G401.6 (cell line): Measurements from ENCODE around the gene DCST1.

Source experiments
- FAIRE-seq: peaks from 2 replicates; lab custom pipeline; 2012; peaks lifted over from hg19 to GRCh38; lab: Jason Lieb, UNC

The DCST1 gene

DNA sequence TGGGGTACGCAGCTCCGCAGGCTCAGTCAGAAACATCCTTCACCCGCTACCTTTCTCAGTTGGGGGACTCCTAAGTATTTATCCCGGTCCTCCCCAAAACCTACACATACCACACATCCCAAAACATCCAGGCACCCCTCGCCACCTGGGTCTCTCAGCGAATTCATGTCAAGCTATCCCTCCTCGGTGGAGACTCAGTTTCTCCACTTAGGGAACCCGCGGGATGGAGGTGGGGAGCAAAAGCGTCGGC, 32.3 kb upstream of the DCST1 start:
- no peak for FAIRE-seq

DNA sequence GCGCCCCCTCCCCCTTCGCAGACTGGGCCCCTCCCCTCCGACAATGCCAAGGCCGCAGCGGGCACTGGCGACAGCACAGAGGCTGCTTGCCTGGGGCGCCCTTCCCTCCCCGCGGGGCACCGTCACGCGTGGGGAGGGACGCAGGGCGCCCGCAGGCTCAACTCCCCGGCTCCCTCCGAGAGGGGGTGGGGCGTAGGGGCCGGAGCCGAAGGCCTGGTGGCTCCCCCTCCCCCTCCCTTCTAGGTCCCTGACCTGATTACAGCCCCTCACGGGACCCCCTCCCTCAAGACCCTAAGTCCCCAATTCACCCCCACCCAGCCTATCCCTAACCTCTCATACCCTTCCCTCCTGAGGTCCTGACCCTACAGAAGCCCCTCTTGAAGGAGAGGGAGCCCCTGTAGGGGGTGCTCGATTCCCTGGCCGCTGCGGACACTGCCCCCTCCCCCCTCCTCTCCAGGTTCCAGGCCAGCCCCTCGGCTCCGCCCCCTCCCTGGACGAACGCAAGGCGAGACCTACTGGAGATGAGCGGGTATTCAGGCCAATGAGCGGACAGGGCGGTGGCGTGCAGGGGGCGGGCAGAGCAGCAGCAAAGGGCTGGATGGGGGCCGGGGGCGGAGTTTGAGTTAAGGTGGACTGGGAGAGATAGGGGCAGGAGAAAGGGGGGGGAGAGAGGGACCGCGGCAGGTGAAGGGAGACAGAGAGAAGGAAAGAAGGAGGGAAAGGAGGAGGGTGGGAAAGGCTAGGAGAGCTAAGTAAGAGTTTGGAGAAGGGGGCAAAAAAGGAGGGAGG, 31.8 kb upstream of the DCST1 start:
- peak; percentile 90 for FAIRE-seq

DNA sequence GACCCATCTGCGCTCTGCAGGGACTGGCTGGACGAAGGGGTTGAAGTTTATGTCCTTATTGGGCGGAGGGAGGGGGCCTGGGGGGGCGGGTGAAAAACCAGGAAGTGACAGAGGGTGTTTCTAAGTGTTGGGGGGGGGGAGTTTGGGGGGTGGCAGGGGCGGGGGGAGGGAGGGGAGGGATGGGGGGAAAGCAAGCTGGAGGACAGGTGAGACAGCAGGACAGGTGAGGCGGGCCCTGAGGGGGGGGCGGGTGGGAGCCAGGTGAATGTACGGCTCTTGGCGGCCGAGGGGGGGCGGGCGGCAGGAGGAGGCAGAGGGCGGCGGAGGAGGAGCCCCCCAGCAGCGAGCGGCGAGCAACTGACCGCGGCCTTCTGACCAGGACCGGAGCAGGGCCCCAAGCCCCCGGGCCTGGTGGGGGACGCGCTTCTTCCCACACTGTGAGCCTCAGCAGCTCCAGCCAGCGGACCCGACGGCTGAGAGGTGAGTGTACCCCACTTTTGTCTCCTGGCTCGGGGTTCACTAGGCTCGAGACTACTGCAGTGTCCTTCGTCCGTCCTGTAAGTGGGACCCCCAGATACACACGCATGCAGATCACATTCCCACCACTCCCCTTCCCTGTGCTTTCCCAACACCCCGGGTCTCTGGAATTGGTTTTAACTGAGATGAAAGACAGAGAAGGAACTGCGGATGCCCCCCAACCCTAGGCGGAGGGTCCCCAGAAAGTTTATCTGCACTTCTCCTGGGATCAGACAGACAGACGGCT, 31.0 kb upstream of the DCST1 start, which contains the start of gene ZBTB7B:
TSS of gene ZBTB7B (plus strand) at position 339 of the 763 bp plus-strand sequence. CDS start 11,859 bp downstream, outside the sequence.
- FAIRE-seq: no peak

DNA sequence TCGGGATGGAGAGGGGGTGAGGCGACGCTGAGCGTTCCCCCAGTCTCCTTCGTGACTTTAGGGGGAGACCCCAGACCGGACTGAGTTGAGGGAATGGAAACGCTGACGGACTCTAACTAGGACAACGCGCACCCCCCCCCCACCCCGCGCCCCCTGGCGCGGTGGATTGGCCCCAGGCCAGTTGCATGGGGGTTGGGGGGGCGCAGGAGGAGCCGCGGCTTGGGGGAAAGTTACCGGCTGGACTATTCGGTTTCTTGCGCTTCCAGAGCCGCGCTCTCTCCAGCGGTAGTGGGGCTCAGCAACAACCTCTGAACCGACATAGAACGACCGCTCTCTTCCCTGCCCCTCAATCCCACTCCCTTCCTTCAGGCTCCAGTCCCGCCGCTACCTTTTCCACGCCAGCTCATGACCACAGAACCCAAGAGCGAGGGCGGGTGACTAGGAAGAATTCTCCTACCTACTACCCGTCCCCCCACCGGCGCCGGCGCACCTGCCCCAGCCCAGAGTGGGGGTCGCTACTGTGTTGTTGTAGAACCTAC, 30.3 kb upstream of the DCST1 start:
- FAIRE-seq: no peak

DNA sequence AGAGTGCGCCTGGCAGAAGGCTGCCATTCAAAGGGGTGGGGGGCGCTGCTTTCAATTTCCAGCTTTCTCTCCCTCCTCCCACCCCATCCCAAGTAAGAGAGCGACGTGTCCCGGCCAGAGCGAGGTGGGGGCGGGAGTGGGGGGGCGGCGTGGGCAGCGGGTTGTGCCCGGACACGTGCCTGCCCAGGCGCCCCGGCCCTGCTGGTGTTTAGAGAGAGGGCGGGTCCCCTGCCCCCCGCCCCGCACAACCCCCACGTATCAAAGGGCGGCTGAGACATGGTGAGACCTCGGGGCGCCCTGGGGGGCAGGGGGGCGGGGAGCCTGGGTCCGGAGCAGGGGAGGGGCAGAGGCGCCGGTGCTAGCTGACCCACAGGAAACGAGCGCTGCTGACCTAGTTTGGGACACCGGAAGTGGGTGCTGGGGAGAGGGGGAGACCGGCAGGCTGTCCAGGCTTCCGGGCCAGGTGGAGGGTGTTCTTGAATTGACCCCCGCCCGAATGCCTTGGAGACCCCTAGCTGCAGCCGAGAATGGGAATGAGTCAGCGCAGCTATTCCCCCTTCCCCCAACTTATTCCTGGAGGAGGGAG, 29.8 kb upstream of the DCST1 start:
- no peak for FAIRE-seq

DNA sequence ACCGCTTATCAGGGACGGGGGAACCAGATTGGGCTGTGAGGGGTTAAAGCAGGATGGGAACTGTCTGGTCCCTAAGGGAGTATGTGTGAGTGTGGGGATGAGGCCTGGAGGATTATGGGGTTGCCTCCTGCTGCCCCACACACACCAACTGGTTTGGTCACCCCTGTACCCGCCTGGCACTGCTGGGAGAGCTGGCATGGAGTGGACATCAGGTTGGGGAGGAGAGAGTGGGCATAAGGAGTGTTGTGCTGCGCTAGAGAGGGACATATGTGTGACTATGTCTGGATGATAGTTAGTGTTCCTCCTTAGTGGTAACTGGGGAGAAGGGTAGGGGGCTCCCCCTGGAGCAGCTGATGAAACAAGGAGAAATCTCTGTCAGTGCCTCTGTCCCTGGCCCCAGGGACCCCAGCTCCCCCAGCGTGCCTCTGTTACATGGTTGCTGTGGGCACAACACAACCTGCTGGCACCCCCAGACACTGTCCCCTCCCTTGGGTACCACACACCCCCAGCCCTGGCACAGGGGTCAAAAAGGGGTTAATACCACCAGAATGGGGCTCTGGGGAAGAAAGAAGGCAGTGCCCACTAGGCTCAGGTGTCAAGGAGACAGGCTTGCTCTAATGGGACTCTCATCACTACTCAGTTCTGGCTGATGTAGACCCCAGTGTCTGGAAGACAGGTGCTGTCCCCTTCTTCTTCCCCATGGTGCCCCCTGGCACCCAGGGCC, 29.1 kb upstream of the DCST1 start:
- no peak for FAIRE-seq

DNA sequence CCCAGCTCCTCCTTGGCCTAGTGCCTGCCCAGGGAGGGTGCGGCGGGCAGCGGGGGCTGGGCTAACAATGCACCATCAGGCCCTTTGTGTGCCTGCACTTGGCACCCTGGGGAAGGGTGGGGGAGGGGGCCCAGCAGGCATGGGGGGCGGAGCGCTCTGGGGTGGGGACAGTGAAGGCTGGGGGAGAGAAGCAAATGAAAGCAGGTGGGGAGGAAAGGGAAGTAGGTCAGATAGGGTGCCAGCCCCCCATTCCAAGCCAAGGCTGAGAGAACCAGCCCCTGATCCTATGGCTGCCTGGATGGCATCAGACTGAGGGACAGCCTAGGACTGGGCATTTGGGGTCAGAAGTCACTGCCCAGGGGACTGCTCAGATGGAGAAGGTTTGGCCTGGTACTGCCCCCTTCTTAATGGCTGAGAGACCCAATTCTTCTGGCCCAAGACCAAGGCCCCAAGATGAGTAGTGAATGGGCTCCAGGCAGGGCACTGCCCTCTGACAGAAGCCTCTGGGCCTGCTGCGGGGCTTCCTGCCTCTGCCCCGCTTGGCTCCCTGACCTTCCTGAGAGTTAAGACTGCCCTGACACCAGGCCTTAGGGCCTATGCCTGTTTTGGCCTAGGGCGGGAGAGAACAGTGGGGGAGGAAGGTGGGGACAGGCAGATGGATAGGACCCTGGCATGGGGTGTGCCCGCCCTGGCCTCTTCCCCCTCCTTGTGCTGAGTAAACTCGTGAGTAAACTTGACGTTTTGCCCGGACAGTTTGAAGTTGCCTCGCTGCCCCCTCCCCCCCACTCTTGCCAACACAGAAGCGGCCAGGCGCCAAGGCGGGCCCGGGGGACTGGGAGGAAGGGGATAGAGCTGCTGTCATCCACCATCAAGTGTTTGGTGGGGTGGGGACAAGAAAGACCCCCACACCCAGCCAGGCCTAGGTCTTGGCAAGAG, 28.3 kb upstream of the DCST1 start:
- FAIRE-seq: no peak

DNA sequence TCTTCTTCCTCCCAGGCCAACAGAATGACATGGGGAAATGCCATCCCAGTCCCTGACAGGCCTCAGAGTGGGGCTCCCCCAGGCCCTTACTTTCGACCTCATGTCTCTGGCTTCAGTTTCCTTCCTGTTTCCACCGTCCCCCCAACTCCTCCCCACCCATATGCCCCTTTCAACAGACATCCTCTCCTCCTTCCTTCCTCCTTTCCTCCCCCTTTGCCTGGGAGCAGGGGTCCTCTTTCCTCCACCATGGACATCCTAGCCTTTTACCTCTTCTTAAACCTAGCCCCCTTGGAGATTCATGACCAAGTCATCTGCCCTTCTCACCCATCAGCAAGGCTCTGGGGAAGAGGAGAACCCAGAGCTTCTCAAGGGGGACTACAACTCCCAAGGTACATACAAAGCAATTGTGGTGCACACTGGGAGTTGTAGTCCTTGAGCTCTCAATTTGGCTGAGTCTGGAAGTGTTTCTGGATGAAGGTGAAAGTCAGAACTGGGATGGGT, 27.0 kb upstream of the DCST1 start:
- FAIRE-seq: peak; percentile 96

DNA sequence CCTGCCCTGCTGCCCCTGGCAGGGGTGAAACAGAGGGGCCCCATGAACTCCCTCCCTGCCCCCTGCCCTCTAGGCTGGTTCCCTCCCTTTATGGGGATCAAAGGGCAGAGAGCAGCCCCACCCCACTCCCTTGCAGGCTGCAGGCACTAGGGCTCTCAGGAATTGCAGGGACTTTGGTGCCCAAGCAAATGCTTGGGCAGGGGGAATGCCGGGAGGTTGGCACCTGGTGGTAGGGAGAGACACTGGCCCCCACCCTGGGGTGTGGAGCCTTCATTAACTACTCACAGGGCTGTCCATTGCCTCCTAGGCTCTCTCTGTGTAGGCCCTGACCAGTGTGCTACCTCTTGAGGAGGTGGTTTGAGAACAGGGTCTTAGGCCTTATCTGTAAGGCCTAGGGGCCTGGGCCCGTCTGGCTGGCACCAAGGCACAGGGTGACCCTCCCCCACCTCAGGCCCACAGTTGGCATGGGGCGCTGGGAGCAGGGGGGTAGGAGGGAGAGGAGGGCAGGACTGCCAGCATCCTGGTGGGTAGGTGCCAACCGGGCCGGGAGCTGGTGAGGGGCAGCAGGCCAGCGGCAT, 26.3 kb upstream of the DCST1 start:
- no peak for FAIRE-seq

DNA sequence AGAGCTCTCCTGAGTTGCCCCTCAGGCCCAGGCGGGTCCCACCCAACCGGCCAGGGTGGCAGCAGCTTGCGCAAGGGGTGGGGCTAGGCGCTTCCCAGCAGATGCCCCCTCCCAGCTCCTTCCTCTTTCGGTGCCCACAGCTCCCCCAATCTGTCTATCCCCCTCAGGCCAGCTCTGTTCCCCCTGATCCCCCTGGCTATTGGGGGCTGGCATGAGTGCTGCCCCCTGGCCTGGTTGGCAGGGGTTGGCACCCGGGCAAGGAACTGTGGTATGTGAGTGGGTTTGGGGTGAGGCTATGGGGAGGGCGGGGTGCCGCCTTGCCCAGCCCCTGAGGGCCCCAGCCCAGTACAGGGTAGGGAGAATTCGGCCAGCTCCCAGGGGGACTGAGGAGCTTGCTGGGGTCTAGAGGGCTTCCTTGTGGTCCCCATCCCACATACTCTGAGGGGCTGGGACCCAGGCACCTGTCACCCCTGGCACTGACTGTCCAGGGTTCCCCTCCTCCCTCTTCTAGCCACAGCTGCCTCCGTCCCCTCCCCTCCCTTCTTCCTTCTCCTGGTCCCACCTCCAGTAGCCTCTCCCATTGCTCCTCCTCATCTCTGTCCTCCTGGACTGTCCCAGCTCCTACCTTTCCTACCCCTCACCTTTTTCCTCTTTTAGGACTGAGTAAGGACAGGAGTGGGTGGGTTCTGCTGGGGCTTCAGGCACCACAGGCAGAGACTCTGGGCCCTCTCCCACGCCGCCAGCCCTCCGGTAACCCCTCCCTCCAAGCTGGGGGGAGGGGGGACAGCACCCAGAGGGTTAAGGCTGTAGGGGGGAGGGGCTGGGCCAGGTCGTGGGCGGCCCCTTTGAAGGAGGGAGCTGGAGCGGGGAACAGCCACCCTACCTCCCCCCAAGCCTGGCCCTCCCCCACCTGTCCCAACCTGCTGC, 25.3 kb upstream of the DCST1 start:
- no peak for FAIRE-seq

DNA sequence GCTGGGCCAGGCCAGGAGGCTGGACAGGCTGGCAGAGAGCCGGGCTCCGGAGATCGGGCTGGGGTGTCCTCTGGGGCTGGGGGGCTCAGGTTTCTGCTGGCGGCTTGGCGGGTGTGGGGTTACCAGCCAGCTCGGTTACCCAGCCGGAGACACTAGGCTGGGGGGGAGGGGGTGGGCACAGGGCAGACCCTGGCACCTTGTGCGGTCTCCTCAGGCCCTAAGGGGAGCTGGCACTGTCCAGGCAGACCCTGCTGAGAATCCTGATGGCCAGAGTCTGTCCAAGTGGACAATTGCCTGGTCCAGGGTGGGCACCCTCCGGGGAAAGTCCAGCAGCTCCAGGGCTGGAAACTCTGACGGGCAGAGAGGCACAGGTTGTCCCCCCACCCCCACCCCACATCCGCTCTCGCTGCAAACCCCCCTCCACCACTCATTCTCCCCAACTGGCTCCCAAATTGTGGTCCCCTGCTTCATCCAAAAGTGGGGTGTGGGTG, 24.4 kb upstream of the DCST1 start:
- FAIRE-seq: no peak

DNA sequence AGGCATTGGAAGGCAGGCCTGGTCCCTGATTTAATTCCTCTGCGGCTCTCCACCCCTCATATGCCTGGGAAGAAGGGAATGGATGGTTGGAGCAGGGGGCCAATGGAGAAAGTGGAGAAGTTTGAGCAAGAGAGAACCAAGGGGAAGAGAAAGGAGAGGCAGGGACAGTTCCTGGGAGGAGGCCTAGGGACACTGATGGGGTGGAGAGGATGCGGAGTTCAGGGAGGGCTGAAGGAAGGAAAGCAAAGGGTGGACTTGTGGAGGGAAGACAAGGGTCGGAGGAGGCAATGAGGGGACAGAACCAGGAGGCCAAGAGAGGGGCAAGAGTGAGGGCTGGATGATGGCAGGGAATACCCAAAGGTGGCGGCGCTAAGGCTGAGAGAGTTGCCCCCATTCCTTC, 23.9 kb upstream of the DCST1 start:
- FAIRE-seq: no peak

DNA sequence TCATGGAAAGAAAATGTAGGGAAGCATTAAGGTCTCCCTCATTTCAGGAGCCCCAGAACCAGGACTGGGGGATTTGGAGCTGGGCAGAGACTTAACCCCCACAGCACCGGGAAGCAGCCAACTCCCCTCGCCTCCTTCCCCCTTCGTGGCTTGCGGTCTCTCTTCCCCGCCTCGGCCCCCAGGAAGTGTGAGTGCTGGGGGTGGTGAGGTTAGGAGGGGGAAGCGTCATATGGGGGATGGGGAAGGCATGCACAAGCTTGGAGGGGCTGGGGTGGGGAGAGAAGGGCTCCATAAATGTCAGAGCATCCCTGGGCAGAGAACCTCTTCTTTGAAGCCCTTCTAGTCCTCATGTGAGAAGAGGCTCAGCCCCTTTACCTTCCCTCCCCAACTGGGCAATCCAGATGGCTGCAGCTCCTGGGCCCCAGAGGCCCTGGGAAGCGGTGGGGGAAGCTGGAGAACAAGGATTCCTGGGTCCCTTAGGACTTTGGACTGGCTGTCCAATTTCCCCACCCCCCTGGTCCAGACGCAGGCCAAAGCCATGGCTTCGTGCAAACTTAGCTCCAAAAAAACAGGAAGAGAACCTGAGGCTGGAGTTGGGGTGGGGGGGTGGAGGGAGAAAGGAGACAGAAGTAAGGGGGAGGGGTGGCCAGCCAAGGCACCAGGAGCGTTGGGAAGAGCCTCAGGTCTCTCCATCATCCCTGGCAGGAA, 23.3 kb upstream of the DCST1 start:
- FAIRE-seq: no peak

DNA sequence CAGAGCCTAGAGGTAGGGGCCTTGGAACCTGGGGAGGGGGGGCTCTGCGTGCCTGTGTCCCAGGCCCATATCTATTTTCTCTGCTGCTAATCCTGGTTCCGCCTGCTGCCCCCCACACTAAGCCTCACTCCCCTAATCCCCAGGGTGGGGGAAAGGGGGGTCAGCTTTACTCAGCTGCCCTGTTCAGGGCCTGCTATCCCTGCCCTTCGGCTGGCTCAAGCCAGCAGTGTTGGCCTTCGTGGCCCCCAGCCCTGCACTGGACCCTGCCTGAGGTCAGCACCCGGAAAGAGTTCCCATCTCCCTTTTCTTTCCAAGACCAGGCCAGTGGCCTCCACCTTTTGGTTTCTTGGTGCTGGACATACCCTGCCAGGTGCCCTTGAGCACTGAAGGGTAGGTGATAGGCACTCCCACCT, 22.6 kb upstream of the DCST1 start:
- FAIRE-seq: no peak

DNA sequence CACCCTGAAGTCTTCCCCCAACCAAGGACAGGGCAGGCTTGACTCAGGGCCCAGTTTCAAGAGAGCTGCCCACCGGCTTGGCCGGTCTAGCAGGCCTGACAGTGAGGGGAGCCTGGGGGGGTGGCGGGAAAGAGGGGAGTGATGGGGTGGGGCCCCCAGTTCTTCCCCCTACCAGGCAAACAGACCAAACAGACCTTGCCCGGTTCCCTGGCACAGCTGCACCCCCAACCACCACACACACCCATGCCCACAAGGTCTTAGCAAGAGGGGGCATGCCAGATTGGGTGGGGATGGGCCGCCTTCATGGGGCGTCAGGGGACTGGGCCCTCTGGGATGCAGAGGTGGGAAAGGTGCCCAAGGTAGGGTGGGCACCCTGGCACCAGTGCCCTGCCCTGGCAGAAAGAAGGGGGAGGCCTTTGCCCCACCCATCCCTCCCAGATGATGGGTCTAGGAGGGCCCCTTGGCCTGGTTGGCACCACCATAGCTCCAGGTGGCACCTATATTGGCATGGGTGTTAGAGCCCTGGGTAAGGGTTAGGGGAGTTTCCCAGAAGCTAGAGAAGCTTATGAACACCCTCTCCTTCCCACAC, 22.1 kb upstream of the DCST1 start:
- no peak for FAIRE-seq

DNA sequence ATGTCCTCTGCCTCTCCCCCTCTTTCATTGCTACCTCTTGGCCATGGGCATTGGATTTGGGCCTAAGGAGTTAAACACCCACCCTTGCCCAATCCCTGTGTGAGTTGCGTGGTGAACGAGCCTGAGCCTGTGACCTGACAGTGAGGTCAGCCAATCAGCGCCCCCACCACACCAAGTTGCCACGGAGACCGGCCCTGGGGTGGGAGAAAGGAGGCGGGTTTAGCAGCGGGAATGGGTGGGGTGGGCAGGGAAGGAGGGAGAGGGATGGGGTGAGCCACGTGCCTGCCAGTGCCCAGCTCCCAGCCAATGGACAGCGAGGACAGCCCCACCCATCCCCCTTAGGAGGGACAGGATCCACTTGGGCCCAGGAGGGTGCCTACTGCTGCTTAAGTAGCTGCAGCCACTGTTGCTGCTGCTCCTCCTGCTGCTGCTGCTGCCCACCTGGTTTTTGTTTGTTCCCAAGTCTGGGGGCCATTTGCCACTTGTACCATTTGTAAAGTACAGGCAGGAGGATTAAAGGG, 21.5 kb upstream of the DCST1 start:
- FAIRE-seq: no peak

DNA sequence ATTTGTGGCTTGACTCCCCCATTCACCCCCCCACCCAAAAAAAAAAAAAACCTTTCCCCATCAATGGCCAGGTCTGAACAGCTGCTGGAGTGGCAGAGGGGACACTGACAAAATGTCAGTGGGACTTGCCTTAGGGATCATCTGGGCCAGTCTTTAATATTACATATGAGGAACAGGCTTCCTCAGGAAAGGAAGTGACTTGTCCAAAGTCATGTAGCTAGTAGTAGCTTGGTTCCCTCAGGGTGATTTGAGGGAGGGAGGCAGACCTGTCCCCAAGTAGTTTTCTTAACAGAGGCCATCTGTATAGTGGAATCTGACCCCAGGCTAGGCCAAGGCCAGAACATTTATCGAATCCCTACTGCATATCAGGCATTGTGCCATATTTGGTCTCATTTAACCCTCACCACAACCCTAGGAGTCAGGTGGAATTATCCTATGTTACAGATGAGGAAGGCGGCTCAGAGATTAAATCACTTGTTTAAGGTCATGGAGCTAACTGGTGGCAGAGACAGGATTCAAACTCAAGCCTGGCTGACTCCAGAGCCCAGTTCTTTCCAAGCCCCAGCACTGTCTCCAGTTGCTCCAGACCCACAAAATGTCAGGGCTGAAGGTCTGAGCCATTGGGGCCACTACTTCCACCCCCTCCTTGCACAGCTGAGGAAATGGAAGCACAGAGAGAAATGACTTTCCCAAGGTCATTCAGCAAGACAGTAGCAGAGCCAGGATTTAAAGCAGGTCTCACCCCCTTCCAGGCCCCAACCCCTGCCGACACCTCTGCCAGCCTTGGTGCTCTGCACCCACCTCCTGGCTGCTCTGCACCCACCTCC, 20.6 kb upstream of the DCST1 start:
- no peak for FAIRE-seq
